Measurements from ENCODE around the gene BPIFA1.

DNA sequence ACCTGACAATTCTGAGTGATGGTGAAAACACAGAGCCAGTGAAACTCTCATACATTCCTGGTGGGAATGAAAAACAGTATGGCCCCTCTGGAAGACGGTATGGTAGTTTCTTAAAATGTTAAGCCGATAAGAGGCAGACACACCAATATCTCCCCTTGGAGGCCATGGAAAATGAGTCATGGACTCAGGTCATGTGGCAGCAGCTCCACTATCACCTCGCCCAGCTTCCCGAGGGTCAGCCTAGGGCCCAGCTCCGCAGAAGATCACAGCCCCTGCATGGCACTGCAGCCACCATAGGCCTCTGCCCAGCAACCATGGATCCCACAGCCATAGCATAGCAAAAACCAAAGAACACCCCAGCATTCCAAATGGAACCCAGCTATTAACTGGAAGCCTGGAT, 21.4 kb downstream of the BPIFA1 start:
- TF ChIP-seq, protein P1, sequence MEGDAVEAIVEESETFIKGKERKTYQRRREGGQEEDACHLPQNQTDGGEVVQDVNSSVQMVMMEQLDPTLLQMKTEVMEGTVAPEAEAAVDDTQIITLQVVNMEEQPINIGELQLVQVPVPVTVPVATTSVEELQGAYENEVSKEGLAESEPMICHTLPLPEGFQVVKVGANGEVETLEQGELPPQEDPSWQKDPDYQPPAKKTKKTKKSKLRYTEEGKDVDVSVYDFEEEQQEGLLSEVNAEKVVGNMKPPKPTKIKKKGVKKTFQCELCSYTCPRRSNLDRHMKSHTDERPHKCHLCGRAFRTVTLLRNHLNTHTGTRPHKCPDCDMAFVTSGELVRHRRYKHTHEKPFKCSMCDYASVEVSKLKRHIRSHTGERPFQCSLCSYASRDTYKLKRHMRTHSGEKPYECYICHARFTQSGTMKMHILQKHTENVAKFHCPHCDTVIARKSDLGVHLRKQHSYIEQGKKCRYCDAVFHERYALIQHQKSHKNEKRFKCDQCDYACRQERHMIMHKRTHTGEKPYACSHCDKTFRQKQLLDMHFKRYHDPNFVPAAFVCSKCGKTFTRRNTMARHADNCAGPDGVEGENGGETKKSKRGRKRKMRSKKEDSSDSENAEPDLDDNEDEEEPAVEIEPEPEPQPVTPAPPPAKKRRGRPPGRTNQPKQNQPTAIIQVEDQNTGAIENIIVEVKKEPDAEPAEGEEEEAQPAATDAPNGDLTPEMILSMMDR (IDR thresholded peaks at IDR 0.05; ENCODE audit: insufficient read depth, low read length, poor library complexity, severe bottlenecking), result no peak
- TF ChIP-seq EZH2phosphoT487 (conservative IDR thresholded peaks at IDR 0.05; ENCODE audit: low read length), result no peak

Data from SU-DHL-6 (cell line).